UCSD-AML1 (cell line): ENCODE results near the gene CPLANE2.

Experiments
- DNase-seq: peaks from one replicate; lab custom pipeline; 2025; ENCODE audit not compliant: unreplicated experiment; lab: John Stamatoyannopoulos, UW

The CPLANE2 gene

GRCh38 chr1:16191916-16192546 lies 45.0 kb downstream of the CPLANE2 start:
- DNase-seq = no peak

DNA sequence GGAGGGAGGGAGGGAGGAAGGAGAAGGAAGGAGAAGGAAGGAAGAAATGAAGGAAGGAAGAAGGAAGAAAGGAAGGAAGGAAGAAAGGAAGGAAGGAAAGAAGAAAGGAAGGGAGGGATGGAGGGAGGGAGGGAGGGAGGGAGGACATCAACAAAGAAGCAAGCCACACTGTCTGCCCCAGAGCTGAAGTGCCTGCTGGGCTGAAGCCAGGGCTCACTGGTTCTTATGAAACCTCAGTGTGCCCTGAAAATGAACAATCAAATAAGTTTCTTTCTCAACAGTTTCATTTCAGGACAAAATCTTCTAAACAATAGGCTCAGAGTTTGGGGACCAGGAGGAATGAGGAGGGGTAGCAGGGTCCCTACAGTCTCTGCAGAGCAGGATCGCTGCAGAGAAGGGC lies 45.7 kb downstream of the CPLANE2 start:
- DNase-seq = no peak

- no peak for DNase-seq
Observed at GRCh38 chr1:16189921-16190621, 46.9 kb downstream of the CPLANE2 start.

DNA sequence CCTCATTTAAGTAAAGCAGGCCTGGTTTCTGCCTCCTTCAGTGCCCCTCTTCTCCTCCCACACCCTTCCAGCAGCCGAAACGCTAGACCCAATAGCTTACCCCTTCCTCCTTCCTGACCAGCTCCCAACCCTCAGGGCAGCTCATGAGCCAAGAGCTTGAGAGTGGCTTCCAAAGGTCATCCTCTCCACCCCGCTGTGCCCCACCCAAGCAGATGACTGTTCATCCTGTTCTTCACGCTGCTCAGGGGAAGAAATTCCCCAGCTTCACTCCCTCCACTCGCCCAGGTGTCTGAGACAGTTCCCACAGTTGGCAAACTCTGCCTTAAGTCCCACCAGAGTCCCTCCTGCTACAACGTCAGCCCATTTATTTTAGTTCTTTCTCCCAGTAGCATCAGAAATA lies 48.0 kb downstream of the CPLANE2 start:
- DNase-seq = no peak

- DNase-seq = peak; percentile 77
Observed at GRCh38 chr1:16187748-16188401, 49.1 kb downstream of the CPLANE2 start.

DNA sequence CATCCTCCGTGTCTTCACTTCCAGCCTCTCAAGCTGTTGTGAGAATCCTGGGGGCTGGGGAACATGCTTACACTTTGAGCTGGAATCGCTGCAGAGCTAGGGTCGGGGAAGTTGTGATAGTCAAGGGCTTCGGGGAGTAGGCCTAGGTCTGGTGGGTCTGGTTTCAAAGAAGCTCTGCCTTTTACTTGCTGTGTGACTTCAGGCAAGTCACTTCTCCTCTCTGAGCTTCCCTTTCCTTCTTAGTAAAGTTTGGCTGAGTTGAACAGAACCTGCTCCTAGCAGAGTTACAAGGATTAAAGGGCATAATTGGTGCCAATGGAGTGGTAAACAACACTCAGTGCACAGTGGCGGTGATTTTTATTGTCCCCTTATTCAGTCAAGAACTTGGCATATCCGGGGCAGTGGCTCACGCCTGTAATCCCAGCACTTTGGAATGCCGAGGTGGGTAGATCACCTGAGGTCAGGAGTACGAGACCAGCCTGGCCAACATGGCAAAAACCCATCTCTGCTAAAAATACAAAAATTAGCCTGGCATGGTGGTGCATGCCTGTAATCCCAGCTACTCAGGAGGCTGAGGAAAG lies 50.2 kb downstream of the CPLANE2 start:
- no peak for DNase-seq

GRCh38 chr1:16184557-16185303 lies 52.3 kb downstream of the CPLANE2 start:
- DNase-seq = no peak

- no peak for DNase-seq
Observed at GRCh38 chr1:16183765-16184556, 53.0 kb downstream of the CPLANE2 start.

- no peak for DNase-seq
Observed at GRCh38 chr1:16183179-16183578, 53.8 kb downstream of the CPLANE2 start.

- peak; percentile 45 for DNase-seq
Observed at GRCh38 chr1:16181887-16182719, 54.9 kb downstream of the CPLANE2 start.
